Neural cell (in vitro differentiated cells): ENCODE data around the gene ADAMTSL4. TPM values are rescaled to one million over a fixed set of nuclear protein-coding genes. Genes with fewer than 3 reads are reported as not detected.

ENCODE experiments used
- H2AFZ ChIP-seq: fragments of 200-600, 300-800 bp; sonication (generic), shearing (Covaris generic); 2 replicates; pipeline ENCODE4 v1.6.0; 2014; ENCODE audit warnings: low read depth, mild to moderate bottlenecking, antibody characterized with exemption, low read length, moderate library complexity
- H3F3A ChIP-seq: fragments of 200-600 bp; shearing (Covaris generic); 2 replicates; pipeline ENCODE4 v1.6.1; 2016; ENCODE audit warnings: mild to moderate bottlenecking, moderate library complexity, mixed read lengths, antibody characterized with exemption, low read length; ENCODE audit not compliant: insufficient read depth, poor library complexity, severe bottlenecking
- H3K27ac ChIP-seq: fragments of 200-600, 300-800 bp; sonication (generic), shearing (Covaris generic); 2 replicates; pipeline ENCODE4 v1.5.1; 2014; ENCODE audit warnings: mild to moderate bottlenecking, low read length, moderate library complexity
- H3K27me3 ChIP-seq: fragments of 300-800, 200-600 bp; sonication (generic), shearing (Covaris generic); 2 replicates; pipeline ENCODE4 v1.6.0; 2014; ENCODE audit warnings: mild to moderate bottlenecking, low read depth, low read length, moderate library complexity; ENCODE audit not compliant: insufficient read depth
- H3K36me3 ChIP-seq: fragments of 300-800, 200-600 bp; sonication (generic), shearing (Covaris generic); 2 replicates; pipeline ENCODE4 v1.5.1; 2014; ENCODE audit warnings: mild to moderate bottlenecking, antibody characterized with exemption, low read length, moderate library complexity; ENCODE audit not compliant: insufficient read depth
- H3K4me2 ChIP-seq: fragments of 300-800, 200-600 bp; sonication (generic), shearing (Covaris generic); 2 replicates; pipeline ENCODE4 v1.6.0; 2014; ENCODE audit warnings: mild to moderate bottlenecking, low read length
- H3K4me3 ChIP-seq: fragments of 300-800, 200-600 bp; sonication (generic), shearing (Covaris generic); 2 replicates; pipeline ENCODE4 v1.5.1; 2014; ENCODE audit warnings: mild to moderate bottlenecking, low read length, moderate library complexity
- H3K79me2 ChIP-seq: fragments of 200-600 bp; shearing (Covaris generic); replicated peaks from 2 replicates; pipeline ENCODE4 v1.6.0; 2014; ENCODE audit warnings: mild to moderate bottlenecking, low read length, moderate library complexity; ENCODE audit not compliant: insufficient read depth
- H3K9ac ChIP-seq: fragments of 300-800, 200-600 bp; sonication (generic), shearing (Covaris generic); 2 replicates; pipeline ENCODE4 v1.6.1; 2016; ENCODE audit warnings: mild to moderate bottlenecking, low read length, mixed read lengths
- H3K9me2 ChIP-seq: fragments of 200-600 bp; shearing (Covaris generic); 2 replicates; pipeline ENCODE4 v1.6.1; 2016; ENCODE audit warnings: mild to moderate bottlenecking, low read length, mixed read lengths; ENCODE audit not compliant: insufficient read depth
- H3K9me3 ChIP-seq: fragments of 200-600, 300-800 bp; sonication (generic), shearing (Covaris generic); 2 replicates; pipeline ENCODE4 v1.6.1; 2016; ENCODE audit warnings: mild to moderate bottlenecking, mixed run types, low read length, moderate library complexity, mixed read lengths
- H4K20me1 ChIP-seq: fragments of 200-600 bp; shearing (Covaris generic); 2 replicates; pipeline ENCODE4 v1.6.1; 2016; ENCODE audit warnings: mild to moderate bottlenecking, mixed run types; ENCODE audit not compliant: insufficient read depth
- EP300 ChIP-seq: fragments of 450-650 bp; conservative IDR thresholded peaks from 2 replicates; pipeline ENCODE4 v1.6.1; 2014; ENCODE audit warnings: antibody characterized with exemption, mild to moderate bottlenecking, moderate library complexity; ENCODE audit not compliant: poor library complexity, severe bottlenecking
- EZH2 ChIP-seq: fragments of 200-600, 300-800 bp; shearing (Covaris generic), sonication (generic); IDR thresholded peaks from 2 replicates; pipeline ENCODE4 v1.6.1; 2014; ENCODE audit warnings: antibody characterized with exemption, low read length, borderline replicate concordance, mild to moderate bottlenecking; ENCODE audit not compliant: insufficient read depth, poor library complexity, severe bottlenecking
- MXI1 ChIP-seq: fragments of 450-650 bp; conservative IDR thresholded peaks from 2 replicates; pipeline ENCODE4 v1.6.1; 2014; ENCODE audit warnings: antibody characterized with exemption, mild to moderate bottlenecking; ENCODE audit not compliant: poor library complexity, severe bottlenecking
- POLR2AphosphoS5 ChIP-seq: IDR thresholded peaks from 2 replicates; pipeline ENCODE4 v1.6.1; 2012
- RAD21 ChIP-seq: fragments of 450-650 bp; conservative IDR thresholded peaks from 2 replicates; pipeline ENCODE4 v1.6.1; 2014; ENCODE audit warnings: antibody characterized with exemption, mild to moderate bottlenecking, moderate library complexity
- SMC3 ChIP-seq: fragments of 450-650 bp; conservative IDR thresholded peaks from 2 replicates; pipeline ENCODE4 v1.6.1; 2014; ENCODE audit warnings: antibody characterized with exemption, mild to moderate bottlenecking, moderate library complexity; ENCODE audit not compliant: poor library complexity
- TAF1 ChIP-seq: IDR thresholded peaks from 2 replicates; pipeline ENCODE4 v1.6.1; 2012; ENCODE audit warnings: low read depth
- polyA plus RNA-seq: library from polyadenylated mRNA; depleted of rRNA; stranded (reverse); fragments of >200 nt; gene quantifications from 2 replicates; pipeline ENCODE4 v1.2.3, GENCODE V29; 2014
- TF ChIP-seq, protein P1 (sequence below): IDR thresholded peaks from 2 replicates; pipeline ENCODE4 v1.6.1; 2012; ENCODE audit warnings: borderline replicate concordance
- TF ChIP-seq, protein P2 (sequence below): fragments of 450-650 bp; IDR thresholded peaks from 2 replicates; pipeline ENCODE4 v1.5.1; 2014; ENCODE audit warnings: antibody characterized with exemption, mild to moderate bottlenecking, moderate library complexity; ENCODE audit not compliant: poor library complexity, severe bottlenecking

The ADAMTSL4 gene
- polyA plus RNA-seq, 1 donor from 2014 or later, result not detected

DNA sequence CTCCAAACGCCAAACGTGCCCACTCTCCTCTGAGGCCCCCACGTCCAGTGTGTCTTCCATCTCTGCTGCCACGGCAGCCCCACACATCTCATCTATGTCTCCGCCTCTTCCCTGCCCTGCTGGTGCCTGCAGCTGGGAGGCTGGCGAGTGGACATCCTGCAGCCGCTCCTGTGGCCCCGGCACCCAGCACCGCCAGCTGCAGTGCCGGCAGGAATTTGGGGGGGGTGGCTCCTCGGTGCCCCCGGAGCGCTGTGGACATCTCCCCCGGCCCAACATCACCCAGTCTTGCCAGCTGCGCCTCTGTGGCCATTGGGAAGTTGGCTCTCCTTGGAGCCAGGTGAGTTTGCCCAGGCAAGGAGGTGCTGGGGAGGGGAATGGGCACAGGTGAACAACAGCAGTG is 8.6 kb downstream of the ADAMTSL4 start:
- Histone ChIP-seq H3K27ac (no peak overlapping the region), H3K9me3 (no peaks in the 10 kb centered on the region), H3K79me2 (no peaks in the 10 kb centered on the region), H3K36me3 (no peaks in the 10 kb centered on the region), H2AFZ (no peak overlapping the region), H3K9me2 (no peaks in the 10 kb centered on the region), H3K27me3 (no peaks in the 10 kb centered on the region), H3F3A (peaks cover 3% of the 10 kb centered on the region), H3K4me3 (no peak overlapping the region), H4K20me1 (no peaks in the 10 kb centered on the region), H3K9ac (no peak overlapping the region), H3K4me2 (no peak overlapping the region)
- no peak for TF ChIP-seq MXI1
- TF ChIP-seq, protein P1, sequence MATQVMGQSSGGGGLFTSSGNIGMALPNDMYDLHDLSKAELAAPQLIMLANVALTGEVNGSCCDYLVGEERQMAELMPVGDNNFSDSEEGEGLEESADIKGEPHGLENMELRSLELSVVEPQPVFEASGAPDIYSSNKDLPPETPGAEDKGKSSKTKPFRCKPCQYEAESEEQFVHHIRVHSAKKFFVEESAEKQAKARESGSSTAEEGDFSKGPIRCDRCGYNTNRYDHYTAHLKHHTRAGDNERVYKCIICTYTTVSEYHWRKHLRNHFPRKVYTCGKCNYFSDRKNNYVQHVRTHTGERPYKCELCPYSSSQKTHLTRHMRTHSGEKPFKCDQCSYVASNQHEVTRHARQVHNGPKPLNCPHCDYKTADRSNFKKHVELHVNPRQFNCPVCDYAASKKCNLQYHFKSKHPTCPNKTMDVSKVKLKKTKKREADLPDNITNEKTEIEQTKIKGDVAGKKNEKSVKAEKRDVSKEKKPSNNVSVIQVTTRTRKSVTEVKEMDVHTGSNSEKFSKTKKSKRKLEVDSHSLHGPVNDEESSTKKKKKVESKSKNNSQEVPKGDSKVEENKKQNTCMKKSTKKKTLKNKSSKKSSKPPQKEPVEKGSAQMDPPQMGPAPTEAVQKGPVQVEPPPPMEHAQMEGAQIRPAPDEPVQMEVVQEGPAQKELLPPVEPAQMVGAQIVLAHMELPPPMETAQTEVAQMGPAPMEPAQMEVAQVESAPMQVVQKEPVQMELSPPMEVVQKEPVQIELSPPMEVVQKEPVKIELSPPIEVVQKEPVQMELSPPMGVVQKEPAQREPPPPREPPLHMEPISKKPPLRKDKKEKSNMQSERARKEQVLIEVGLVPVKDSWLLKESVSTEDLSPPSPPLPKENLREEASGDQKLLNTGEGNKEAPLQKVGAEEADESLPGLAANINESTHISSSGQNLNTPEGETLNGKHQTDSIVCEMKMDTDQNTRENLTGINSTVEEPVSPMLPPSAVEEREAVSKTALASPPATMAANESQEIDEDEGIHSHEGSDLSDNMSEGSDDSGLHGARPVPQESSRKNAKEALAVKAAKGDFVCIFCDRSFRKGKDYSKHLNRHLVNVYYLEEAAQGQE, result no peak
- no peak for TF ChIP-seq SMC3
- no peak for TF ChIP-seq EZH2
- no peak for TF ChIP-seq TAF1
- no peak for TF ChIP-seq POLR2AphosphoS5
- TF ChIP-seq, protein P2, sequence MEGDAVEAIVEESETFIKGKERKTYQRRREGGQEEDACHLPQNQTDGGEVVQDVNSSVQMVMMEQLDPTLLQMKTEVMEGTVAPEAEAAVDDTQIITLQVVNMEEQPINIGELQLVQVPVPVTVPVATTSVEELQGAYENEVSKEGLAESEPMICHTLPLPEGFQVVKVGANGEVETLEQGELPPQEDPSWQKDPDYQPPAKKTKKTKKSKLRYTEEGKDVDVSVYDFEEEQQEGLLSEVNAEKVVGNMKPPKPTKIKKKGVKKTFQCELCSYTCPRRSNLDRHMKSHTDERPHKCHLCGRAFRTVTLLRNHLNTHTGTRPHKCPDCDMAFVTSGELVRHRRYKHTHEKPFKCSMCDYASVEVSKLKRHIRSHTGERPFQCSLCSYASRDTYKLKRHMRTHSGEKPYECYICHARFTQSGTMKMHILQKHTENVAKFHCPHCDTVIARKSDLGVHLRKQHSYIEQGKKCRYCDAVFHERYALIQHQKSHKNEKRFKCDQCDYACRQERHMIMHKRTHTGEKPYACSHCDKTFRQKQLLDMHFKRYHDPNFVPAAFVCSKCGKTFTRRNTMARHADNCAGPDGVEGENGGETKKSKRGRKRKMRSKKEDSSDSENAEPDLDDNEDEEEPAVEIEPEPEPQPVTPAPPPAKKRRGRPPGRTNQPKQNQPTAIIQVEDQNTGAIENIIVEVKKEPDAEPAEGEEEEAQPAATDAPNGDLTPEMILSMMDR, result no peak
- TF ChIP-seq RAD21, result no peak
- TF ChIP-seq EP300, result no peak

DNA sequence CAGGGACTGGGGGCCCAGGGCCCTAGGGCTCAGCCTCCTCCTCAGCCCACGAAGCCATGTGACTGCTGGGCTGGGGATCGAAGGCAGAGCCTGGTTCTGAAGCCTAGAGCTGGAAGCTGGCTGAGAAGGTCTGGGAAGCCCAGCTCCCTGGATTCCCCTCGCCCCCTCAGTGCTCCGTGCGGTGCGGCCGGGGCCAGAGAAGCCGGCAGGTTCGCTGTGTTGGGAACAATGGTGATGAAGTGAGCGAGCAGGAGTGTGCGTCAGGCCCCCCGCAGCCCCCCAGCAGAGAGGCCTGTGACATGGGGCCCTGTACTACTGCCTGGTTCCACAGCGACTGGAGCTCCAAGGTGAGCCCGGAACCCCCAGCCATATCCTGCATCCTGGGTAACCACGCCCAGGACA is 9.1 kb downstream of the ADAMTSL4 start:
- peaks cover 4% of the 10 kb centered on the region for H3F3A ChIP-seq
- H3K9ac ChIP-seq, result no peak overlapping the region
- H3K9me3 ChIP-seq, result no peaks in the 10 kb centered on the region
- TF ChIP-seq, protein P1, result no peak
- TF ChIP-seq EZH2 (no peak), RAD21 (no peak), EP300 (no peak), SMC3 (no peak), TAF1 (no peak), MXI1 (no peak), POLR2AphosphoS5 (no peak)
- TF ChIP-seq, protein P2, result no peak
- no peaks in the 10 kb centered on the region for H4K20me1 ChIP-seq
- no peaks in the 10 kb centered on the region for H3K36me3 ChIP-seq
- no peaks in the 10 kb centered on the region for H3K27me3 ChIP-seq
- H3K79me2 ChIP-seq, result no peaks in the 10 kb centered on the region
- H3K9me2 ChIP-seq, result no peaks in the 10 kb centered on the region
- H2AFZ ChIP-seq, result no peak overlapping the region
- no peak overlapping the region for H3K27ac ChIP-seq
- H3K4me3 ChIP-seq, result no peak overlapping the region
- H3K4me2 ChIP-seq, result no peak overlapping the region
